Measurements from ENCODE around the gene BMPER.

BMPER gene

DNA sequence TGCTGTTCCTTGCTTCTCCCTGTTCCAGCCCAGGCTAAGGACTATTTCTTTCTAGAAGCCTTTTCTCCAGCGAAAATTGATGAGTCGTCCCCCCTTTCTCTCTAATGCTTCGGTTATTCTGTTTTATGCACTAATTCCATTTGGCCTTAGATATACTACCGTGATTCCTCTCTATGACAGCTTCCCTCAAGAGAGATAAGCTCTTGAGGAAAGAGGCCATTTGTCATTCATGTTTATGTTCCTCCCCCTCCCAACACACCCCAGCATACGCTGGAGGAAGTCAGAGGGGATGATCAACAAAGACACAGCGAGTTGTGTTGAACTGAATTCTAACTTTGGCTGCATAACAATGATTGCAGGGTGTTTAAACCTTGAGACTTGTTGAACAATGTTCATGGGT is 198.8 kb downstream of the BMPER start:
- in situ Hi-C loops (cut with HindIII; ENCODE audit: low sequenced_read_pairs): no loop called here
- H3K4me3 ChIP-seq (ENCODE audit: low read depth, low read length): no peak overlapping the region
- DNase-seq (ENCODE audit: low read depth, low spot score): no peak
- TF ChIP-seq, protein P1, sequence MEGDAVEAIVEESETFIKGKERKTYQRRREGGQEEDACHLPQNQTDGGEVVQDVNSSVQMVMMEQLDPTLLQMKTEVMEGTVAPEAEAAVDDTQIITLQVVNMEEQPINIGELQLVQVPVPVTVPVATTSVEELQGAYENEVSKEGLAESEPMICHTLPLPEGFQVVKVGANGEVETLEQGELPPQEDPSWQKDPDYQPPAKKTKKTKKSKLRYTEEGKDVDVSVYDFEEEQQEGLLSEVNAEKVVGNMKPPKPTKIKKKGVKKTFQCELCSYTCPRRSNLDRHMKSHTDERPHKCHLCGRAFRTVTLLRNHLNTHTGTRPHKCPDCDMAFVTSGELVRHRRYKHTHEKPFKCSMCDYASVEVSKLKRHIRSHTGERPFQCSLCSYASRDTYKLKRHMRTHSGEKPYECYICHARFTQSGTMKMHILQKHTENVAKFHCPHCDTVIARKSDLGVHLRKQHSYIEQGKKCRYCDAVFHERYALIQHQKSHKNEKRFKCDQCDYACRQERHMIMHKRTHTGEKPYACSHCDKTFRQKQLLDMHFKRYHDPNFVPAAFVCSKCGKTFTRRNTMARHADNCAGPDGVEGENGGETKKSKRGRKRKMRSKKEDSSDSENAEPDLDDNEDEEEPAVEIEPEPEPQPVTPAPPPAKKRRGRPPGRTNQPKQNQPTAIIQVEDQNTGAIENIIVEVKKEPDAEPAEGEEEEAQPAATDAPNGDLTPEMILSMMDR (IDR thresholded peaks at IDR 0.05; ENCODE audit: low read depth, low read length): no peak

DNA sequence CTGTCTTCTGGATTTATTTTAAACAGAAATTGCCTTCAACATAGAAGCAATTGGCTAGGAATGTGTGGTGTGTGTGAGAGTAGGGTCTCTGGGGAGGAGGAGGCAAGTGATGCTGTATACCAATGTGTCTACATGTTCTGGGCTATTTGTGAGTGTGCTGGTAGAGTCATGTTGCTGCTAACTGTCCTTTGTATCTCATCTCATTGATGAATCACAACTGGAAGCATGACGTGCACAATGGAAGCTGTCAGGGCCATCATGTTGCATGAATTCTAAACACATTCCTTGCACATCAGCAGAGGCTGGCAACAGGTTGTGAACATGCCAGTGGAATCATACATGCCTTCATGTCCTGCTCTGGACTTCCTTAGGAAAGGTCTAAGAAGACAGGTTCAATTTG is 199.7 kb downstream of the BMPER start:
- TF ChIP-seq, protein P1 (IDR thresholded peaks at IDR 0.05; ENCODE audit: low read depth, low read length): no peak
- in situ Hi-C loops (cut with HindIII; ENCODE audit: low sequenced_read_pairs): no loop called here
- no peak overlapping the region for H3K4me3 ChIP-seq (ENCODE audit: low read depth, low read length)
- DNase-seq (ENCODE audit: low read depth, low spot score): no peak

DNA sequence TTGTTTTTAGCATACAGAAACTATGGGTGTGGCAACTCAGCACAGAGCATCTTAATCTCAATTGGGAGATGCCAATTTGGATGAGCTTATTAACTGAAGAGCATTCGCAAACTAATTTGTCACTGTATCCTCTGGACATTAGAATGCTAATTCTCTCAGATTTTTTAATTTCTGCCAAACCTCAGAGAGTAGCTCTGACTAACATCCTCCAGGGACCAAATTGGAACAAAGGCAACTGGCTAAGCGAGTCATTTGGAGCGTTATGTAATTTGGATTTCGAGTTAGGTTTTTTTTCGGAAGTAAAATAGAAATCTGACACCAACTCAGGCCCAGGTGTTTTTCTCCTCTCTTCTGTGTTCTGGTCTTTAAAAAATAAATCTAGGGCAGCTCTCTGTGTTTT is 201.9 kb downstream of the BMPER start:
- TF ChIP-seq, protein P1 (IDR thresholded peaks at IDR 0.05; ENCODE audit: low read depth, low read length): no peak
- H3K4me3 ChIP-seq (ENCODE audit: low read depth, low read length): no peak overlapping the region
- in situ Hi-C loops (cut with HindIII; ENCODE audit: low sequenced_read_pairs): no loop called here
- DNase-seq (ENCODE audit: low read depth, low spot score): peak; percentile 44

DNA sequence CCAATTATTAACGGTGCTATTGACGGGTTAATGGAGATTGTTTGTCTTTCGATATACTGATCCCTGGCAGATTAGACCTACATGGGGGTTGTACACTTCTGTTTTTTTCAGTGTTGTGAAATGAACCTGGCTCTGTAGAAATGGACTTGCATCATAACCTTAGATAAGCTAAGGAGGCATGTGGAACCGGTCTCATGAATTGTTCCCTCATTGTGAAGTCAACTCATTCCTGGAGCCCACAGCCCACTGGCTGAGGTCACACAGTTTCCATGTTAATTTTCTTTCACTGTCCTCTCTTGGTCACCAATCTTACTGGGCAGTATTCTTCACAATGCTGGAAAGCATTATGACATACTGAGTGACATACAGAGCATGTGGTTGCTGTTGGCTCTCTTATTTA is 202.8 kb downstream of the BMPER start:
- TF ChIP-seq, protein P1 (IDR thresholded peaks at IDR 0.05; ENCODE audit: low read depth, low read length): no peak
- in situ Hi-C loops (cut with HindIII; ENCODE audit: low sequenced_read_pairs): no loop called here
- DNase-seq (ENCODE audit: low read depth, low spot score): peak; percentile 9

DNA sequence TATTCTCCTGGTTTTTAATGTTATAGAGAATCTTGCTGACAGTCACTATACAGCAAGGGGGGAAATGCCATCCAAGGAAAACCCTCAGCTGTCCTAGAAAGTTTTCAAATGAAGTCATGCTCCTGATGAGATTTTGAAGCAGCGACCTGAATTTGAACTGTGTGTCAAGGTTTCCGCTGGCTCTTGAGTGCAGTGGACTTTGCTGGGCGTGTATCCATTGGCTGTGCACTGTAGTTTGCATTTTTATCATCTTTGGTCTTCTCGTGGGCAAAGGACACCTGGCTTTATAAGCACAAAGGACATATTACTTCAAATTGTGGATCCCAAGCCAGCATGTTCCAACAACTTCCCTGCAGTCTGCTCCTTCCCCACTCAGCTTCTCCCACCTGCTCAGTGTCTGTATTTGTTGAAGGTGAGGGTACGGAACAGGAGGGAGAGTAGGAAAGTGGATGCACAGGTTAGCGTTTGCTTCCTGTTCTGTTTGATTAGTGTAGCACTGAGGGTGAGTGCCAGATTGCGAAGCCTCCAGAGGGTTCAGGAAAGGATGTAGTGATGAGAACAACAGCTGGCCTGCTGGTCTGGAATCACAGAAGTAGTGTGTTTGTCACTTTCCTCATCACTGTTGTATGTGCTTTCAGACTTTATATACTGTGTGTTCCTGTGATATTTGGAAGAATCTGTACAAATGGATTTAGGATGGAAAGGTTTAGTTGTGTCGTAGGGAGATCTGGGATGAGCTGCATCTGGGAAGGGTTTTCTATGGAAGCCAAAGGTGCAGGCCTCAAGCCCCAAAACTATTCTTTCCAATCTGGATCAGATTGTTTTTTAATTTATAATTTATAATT is 204.8 kb downstream of the BMPER start:
- no peak for DNase-seq (ENCODE audit: low read depth, low spot score)
- TF ChIP-seq, protein P1 (IDR thresholded peaks at IDR 0.05; ENCODE audit: low read depth, low read length): no peak
- H3K4me3 ChIP-seq (ENCODE audit: low read depth, low read length): no peak overlapping the region
- in situ Hi-C loops (cut with HindIII; ENCODE audit: low sequenced_read_pairs): no loop called here

More for the DNA sequence above, 202.8 kb downstream of the BMPER start:
- H3K4me3 ChIP-seq (ENCODE audit: low read depth, low read length): no peak overlapping the region

DNA sequence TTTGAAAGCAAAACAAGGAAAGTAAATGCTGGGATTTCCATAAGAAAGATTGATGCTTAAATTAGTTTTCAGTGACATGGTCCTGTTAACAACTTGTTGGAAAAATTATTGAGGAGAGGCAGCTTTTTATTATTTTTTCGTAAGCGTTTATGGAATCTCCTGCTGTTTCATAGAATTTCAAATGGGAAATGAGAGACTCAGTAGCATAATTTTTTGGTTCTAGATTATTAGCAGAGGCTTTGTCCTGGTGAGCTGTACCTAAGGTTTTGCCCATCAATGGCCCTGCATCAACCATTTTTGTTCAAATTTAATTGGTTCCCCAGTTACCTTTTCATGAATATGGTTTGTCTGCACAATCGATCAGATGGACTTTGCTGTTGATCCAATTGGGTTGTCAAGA is 205.7 kb downstream of the BMPER start:
- TF ChIP-seq, protein P1 (IDR thresholded peaks at IDR 0.05; ENCODE audit: low read depth, low read length): no peak
- DNase-seq (ENCODE audit: low read depth, low spot score): no peak
- H3K4me3 ChIP-seq (ENCODE audit: low read depth, low read length): no peak overlapping the region
- in situ Hi-C loops (cut with HindIII; ENCODE audit: low sequenced_read_pairs): no loop called here
